SU-DHL-6 (cell line): ENCODE measurements around the gene TSHZ2.

Source experiments
- EZH2phosphoT487 ChIP-seq: fragments of 200-600 bp; sonication (generic), shearing (Covaris generic); conservative IDR thresholded peaks from 2 replicates; pipeline ENCODE4 v1.6.1; 2018; ENCODE audit warnings: mild to moderate bottlenecking, antibody characterized with exemption, low read length, moderate library complexity, mixed read lengths
- TF ChIP-seq, protein P1 (sequence below): fragments of 200-600 bp; sonication (generic); IDR thresholded peaks from one replicate; pipeline ENCODE4 v1.5.1; 2017; ENCODE audit warnings: antibody characterized with exemption, mild to moderate bottlenecking, low read length, moderate library complexity; ENCODE audit not compliant: insufficient read depth, poor library complexity, severe bottlenecking

DNA sequence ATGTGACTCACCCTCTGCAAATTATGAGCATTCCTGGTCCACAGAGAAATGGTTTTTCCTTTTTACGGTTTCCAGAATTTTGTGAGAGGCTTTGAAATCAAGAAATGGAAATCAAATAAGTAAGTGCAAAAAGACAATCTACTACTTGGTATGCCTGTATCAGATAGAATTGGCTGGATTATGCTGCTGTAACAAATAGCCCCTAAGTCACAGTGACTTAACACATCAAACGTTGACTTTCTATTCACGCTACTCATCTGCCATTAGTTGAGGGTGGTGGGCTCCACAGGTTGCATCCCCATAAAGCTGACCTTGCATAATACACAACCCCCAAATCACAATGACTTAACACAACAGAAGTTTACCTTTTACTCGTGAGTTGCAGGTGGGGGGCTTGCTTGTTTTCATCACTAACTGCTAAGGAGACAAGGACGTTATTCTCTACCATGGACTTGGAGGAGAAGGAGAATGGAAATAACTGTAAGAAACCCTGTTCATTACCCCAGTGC, 44.4 kb downstream of the TSHZ2 start:
- TF ChIP-seq, protein P1, sequence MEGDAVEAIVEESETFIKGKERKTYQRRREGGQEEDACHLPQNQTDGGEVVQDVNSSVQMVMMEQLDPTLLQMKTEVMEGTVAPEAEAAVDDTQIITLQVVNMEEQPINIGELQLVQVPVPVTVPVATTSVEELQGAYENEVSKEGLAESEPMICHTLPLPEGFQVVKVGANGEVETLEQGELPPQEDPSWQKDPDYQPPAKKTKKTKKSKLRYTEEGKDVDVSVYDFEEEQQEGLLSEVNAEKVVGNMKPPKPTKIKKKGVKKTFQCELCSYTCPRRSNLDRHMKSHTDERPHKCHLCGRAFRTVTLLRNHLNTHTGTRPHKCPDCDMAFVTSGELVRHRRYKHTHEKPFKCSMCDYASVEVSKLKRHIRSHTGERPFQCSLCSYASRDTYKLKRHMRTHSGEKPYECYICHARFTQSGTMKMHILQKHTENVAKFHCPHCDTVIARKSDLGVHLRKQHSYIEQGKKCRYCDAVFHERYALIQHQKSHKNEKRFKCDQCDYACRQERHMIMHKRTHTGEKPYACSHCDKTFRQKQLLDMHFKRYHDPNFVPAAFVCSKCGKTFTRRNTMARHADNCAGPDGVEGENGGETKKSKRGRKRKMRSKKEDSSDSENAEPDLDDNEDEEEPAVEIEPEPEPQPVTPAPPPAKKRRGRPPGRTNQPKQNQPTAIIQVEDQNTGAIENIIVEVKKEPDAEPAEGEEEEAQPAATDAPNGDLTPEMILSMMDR, result no peak
- TF ChIP-seq EZH2phosphoT487, result no peak
